NCI-H460 (cell line): ENCODE data around the gene ADH5. TPM values are rescaled to one million over a fixed set of nuclear protein-coding genes. Genes with fewer than 3 reads are reported as not detected.
"Not testable (repeated sequence)": the region's sequence is repeated elsewhere in the genome, so short reads cannot be mapped to it uniquely, and the experiment has no call there.

Experiments
- DNase-seq: peaks from one replicate; pipeline ENCODE4 v3.0.0-alpha.2; 2016; ENCODE audit warnings: low read depth; ENCODE audit errors: extremely low read depth
- total RNA-seq: library from RNA; depleted of rRNA; stranded (reverse); fragments of >200 nt; shearing (Covaris generic); gene quantifications from 2 replicates; pipeline ENCODE4 v1.2.3, GENCODE V29; 2014; rRNA removed

ADH5 gene
- total RNA-seq, 1 experiment from 2014 or later = 92.9 TPM

DNA sequence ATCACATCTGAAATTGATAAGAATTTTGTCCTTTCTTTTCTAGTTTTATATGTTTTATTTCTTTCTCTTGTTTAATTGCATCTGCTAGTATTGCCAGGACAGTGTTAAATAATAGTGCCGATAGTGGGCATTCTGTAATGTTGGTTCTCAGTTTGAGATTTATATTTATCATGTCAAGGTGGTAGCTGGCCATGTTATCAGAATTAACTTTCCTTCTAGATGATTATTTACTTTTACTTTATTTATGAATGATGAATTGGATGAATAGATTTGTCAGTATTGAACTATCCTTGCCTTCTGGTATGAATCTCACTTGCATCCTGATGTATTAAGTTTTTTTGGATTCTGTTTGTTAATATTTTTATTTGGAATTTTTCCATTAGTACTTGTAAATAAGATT, 50.4 kb downstream of the ADH5 start:
- DNase-seq = no peak

GRCh38 chr4:99033956-99034355, 54.6 kb downstream of the ADH5 start:
- DNase-seq = no peak

GRCh38 chr4:99029852-99030251, 58.7 kb downstream of the ADH5 start:
- no peak for DNase-seq

GRCh38 chr4:99029018-99029735, 59.4 kb downstream of the ADH5 start:
- no peak for DNase-seq

DNA sequence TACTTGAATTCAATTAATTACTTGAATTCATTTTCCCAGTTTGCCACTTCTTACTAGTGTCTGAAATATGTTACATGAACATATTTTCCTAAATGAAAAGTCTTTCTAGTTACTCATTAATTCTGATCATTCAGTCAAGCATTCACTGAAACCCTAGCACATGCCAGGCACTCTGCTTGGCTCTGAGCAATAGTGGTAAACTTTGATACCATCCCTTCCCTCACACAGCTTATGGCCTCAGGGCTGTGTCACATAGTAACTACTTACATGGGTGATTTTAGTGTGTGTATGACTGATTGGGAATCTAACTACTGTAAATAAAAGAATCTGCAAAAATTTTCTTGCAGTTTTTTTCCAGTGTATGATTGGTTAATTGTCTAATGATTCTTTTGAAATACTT, 60.4 kb downstream of the ADH5 start:
- no peak for DNase-seq

GRCh38 chr4:99027304-99027703, 61.3 kb downstream of the ADH5 start:
- DNase-seq = no peak

DNA sequence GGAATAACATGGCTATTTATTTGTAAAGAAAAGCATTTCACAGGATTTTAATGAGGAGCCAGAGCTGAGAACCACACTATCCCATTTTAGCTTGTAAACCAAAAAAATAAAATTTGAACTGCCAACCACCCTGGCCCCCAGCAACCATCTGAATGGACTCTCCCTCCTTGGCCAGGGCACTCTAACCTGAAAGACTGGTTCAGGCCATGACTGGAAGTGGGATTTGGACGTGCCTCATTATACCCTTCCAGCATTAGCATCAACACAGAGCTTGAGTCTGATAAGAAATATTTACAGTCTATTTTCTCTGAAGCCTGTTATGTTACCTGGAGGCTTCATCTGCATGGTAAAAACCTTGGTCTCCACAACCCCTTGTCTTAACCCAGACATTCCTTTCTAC, 63.1 kb downstream of the ADH5 start:
- DNase-seq = no peak

DNA sequence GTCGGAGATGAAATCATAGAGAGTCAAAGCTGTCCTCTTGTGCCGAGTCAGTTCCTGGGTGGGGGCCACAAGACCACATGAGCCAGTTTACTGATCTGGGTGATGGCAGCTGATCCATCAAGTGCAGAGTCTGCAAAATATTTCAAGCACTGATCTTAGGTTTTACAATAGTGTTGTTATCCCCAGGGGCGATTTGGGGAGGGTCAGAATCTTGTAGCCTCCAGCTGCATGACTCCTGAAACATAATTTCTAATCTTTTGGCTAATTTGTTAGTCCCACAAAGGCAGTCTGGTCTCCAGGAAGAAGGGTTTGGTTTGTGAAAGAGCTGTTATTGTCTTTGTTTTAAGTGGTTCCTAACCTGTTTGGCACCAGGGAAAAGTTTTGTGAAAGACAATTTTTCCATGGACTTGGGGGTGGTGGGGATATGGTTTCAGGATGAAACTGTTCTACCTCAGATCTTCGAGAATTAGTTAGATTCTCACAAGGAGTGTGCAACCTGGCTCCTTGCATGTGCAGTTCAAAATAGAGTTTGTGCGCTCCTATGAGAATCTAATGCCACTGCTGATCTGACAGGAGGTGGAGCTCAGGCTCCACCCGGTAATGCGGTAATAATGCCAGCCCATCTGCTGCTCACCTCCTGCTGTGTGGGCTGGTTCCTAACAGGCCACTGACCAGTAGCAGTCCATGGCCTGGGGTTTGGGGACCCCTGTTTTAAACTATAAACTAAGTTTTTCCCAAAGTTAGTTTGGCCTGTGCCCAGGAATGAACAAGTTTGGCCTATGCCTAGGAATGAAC, 63.9 kb downstream of the ADH5 start:
- no peak for DNase-seq

DNA sequence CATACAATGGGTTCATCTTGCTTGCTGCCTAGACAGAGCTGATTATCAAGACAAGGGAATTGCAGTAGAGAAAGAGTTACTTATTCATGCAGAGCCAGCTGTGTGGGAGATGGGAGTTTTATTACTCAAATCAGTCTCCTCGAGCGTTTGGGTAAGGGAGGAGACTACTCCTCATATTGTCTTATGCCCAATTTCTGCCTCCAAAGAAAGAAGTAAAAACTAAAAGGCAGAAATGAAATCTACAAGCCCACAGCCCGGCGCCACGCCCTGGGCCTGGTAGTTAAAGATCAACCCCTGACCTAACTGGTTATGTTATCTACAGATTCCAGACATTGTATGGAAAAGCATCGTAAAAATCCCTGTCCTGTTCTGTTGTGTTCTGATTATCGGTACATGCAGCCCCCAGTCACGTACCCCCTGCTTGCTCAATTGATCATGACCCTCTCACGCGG, 64.8 kb downstream of the ADH5 start:
- not testable (repeated sequence) for DNase-seq

DNA sequence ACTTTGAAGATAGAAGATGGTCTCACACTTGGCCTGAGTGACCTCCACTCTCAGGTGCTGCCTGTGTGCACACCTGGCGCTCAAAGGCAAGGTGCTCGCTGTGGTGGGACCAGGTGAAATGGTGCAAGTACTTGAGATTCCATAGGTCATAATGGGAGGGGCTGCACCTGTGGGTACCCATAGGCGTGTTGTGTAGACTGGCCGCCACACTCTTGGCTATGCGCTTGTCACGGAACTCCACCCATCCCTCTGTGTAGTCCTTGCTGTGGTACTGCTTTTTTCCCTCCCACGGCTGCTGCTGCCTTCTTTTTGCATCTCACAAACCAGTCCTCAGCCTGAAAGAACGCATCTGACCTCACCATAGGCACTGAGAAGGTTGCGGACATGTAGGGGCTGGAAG, 66.0 kb downstream of the ADH5 start:
- no peak for DNase-seq

GRCh38 chr4:99021386-99021785, 67.2 kb downstream of the ADH5 start:
- DNase-seq = no peak

Other genes with a start within 250 kb of the ADH5 start
- 145 and 148 TPM in 2 replicates for gene EIF4E, start 159.7 kb downstream of the ADH5 start, total RNA-seq
- gene METAP1, start 93.1 kb downstream of the ADH5 start, total RNA-seq = 60.8 and 61.1 TPM in 2 replicates
- gene ADH4, start 55.5 kb upstream of the ADH5 start, total RNA-seq = not detected in 2 replicates
- gene ADH6, start 130.5 kb upstream of the ADH5 start, total RNA-seq = not detected in 2 replicates
- gene ADH1A, start 202.2 kb upstream of the ADH5 start, total RNA-seq = not detected in 2 replicates
- gene ADH1B, start 232.6 kb upstream of the ADH5 start, total RNA-seq = not detected in 2 replicates